GM19043 (cell line): Measurements from ENCODE around the gene CAPN12.

ENCODE experiments used
- ATAC-seq: cut with Tn5 transposase; IDR thresholded peaks from one replicate; pipeline ENCODE4 v1.9.1; 2021; ENCODE audit warnings: low read depth; ENCODE audit not compliant: unreplicated experiment

The CAPN12 gene

GRCh38 chr19:38698225-38699026 is 45.8 kb downstream of the CAPN12 start:
- no peak for ATAC-seq

GRCh38 chr19:38697641-38698071 is 46.6 kb downstream of the CAPN12 start:
- ATAC-seq = no peak

- ATAC-seq = no peak
These were observed 47.1 kb downstream of the CAPN12 start for GRCh38 chr19:38697197-38697596.

GRCh38 chr19:38696729-38697055 is 47.6 kb downstream of the CAPN12 start:
- no peak for ATAC-seq

- ATAC-seq = no peak
These were observed 48.2 kb downstream of the CAPN12 start for GRCh38 chr19:38695832-38696728.

GRCh38 chr19:38695317-38695683 is 49.0 kb downstream of the CAPN12 start:
- ATAC-seq = no peak

GRCh38 chr19:38693380-38694223 is 50.7 kb downstream of the CAPN12 start:
- no peak for ATAC-seq

GRCh38 chr19:38692458-38693379 is 51.6 kb downstream of the CAPN12 start:
- no peak for ATAC-seq

GRCh38 chr19:38691938-38692457 is 52.3 kb downstream of the CAPN12 start:
- ATAC-seq = no peak

GRCh38 chr19:38690832-38691231 is 53.4 kb downstream of the CAPN12 start:
- ATAC-seq = no peak

- ATAC-seq = no peak
These were observed 54.1 kb downstream of the CAPN12 start for GRCh38 chr19:38690146-38690545.

- ATAC-seq = no peak
These were observed 56.4 kb downstream of the CAPN12 start for GRCh38 chr19:38687837-38688378.

- ATAC-seq = no peak
These were observed 57.8 kb downstream of the CAPN12 start for GRCh38 chr19:38686530-38686888.

GRCh38 chr19:38685666-38686529 is 58.4 kb downstream of the CAPN12 start:
- no peak for ATAC-seq

- no peak for ATAC-seq
These were observed 59.2 kb downstream of the CAPN12 start for GRCh38 chr19:38684862-38685665.

GRCh38 chr19:38684078-38684861 is 60.0 kb downstream of the CAPN12 start:
- no peak for ATAC-seq
